RPMI7951 (cell line): ENCODE measurements around the gene WDFY3. TPM values are rescaled to one million over a fixed set of nuclear protein-coding genes. Genes with fewer than 3 reads are reported as not detected.
A peak's percentile ranks its signal among the peaks of the same experiment; 100 is the strongest.
"Not testable (repeated sequence)": the region's sequence is repeated elsewhere in the genome, so short reads cannot be mapped to it uniquely, and the experiment has no call there.

ENCODE experiments used
- DNase-seq: peaks from one replicate; pipeline ENCODE4 v3.0.0-alpha.2; 2012; ENCODE audit warnings: low read depth
- total RNA-seq: library from RNA; depleted of rRNA; stranded (reverse); fragments of >200 nt; shearing (Covaris generic); gene quantifications from 2 replicates; pipeline ENCODE4 v1.2.3, GENCODE V29; 2014

The WDFY3 gene
- total RNA-seq, 1 experiment from 2014 or later, result 22.7 TPM

GRCh38 chr4:84855774-84856173 lies 110.7 kb downstream of the WDFY3 start:
- DNase-seq, result no peak

- peak; percentile 18 for DNase-seq
These were observed 114.4 kb downstream of the WDFY3 start for GRCh38 chr4:84852081-84852480.

GRCh38 chr4:84849051-84849640 lies 117.3 kb downstream of the WDFY3 start:
- DNase-seq, result no peak

GRCh38 chr4:84848432-84848831 lies 118.1 kb downstream of the WDFY3 start:
- no peak for DNase-seq

GRCh38 chr4:84847978-84848377 lies 118.5 kb downstream of the WDFY3 start:
- DNase-seq, result no peak

GRCh38 chr4:84846985-84847384 lies 119.5 kb downstream of the WDFY3 start:
- no peak for DNase-seq

- no peak for DNase-seq
These were observed 125.1 kb downstream of the WDFY3 start for GRCh38 chr4:84841435-84841834.

GRCh38 chr4:84837751-84838150 lies 128.7 kb downstream of the WDFY3 start:
- no peak for DNase-seq

GRCh38 chr4:84829633-84830032 lies 136.9 kb downstream of the WDFY3 start:
- not testable (repeated sequence) for DNase-seq

GRCh38 chr4:84826681-84827080 lies 139.8 kb downstream of the WDFY3 start:
- DNase-seq, result no peak

GRCh38 chr4:84825701-84826341 lies 140.7 kb downstream of the WDFY3 start:
- no peak for DNase-seq

GRCh38 chr4:84821064-84821463 lies 145.4 kb downstream of the WDFY3 start:
- no peak for DNase-seq

- peak; percentile 78 for DNase-seq
These were observed 152.3 kb downstream of the WDFY3 start for GRCh38 chr4:84814094-84814750.

GRCh38 chr4:84809946-84810345 lies 156.5 kb downstream of the WDFY3 start:
- DNase-seq, result no peak

GRCh38 chr4:84808332-84808731 lies 158.2 kb downstream of the WDFY3 start:
- DNase-seq, result no peak

GRCh38 chr4:84806541-84806940 lies 159.9 kb downstream of the WDFY3 start:
- DNase-seq, result not testable (repeated sequence)

- DNase-seq, result no peak
These were observed 162.4 kb downstream of the WDFY3 start for GRCh38 chr4:84804136-84804535.

- DNase-seq, result no peak
These were observed 162.8 kb downstream of the WDFY3 start for GRCh38 chr4:84803720-84804119.

GRCh38 chr4:84803116-84803515 lies 163.4 kb downstream of the WDFY3 start:
- no peak for DNase-seq

GRCh38 chr4:84800256-84800655 lies 166.2 kb downstream of the WDFY3 start:
- no peak for DNase-seq

- no peak for DNase-seq
These were observed 167.2 kb downstream of the WDFY3 start for GRCh38 chr4:84799318-84799717.

GRCh38 chr4:84796394-84796793 lies 170.1 kb downstream of the WDFY3 start:
- DNase-seq, result no peak
